HepG2 (cell line): ENCODE results near the gene CBL. TPM values are rescaled to one million over a fixed set of nuclear protein-coding genes. Genes with fewer than 3 reads are reported as not detected.

Experiments
- ATAC-seq: fragments of 200-7000 bp; cut with Tn5 transposase; 3 replicates; pipeline ENCODE4 v1.9.1; 2020; ENCODE audit warnings: mild to moderate bottlenecking, moderate library complexity
- BruUV-seq: library from RNA; stranded (reverse); fragments of 400-500 nt; replicated peaks from 2 replicates; lab custom pipeline; 2021; lab: Mats Ljungman, UMichigan
- CTCF ChIA-PET: fragments of 300-600 bp; formaldehyde crosslinking; extraction: SDS; loops from one replicate; lab custom pipeline; 2021; ENCODE audit warnings: low total read pairs, inconsistent platforms, low intra/inter-chr PET ratio; lab: Yijun Ruan, JAX
- POLR2A ChIA-PET: fragments of 350-600 bp; sonication (Branson Sonifier 250); formaldehyde crosslinking; loops from one replicate; lab custom pipeline; 2020; ENCODE audit warnings: antibody characterized with exemption, inconsistent platforms; lab: Yijun Ruan, JAX
- DNase-seq: peaks from one replicate; pipeline ENCODE4 v3.0.0-alpha.2; 2015; ENCODE audit warnings: low spot score
- FAIRE-seq: peaks from 3 replicates; lab custom pipeline; 2011; peaks lifted over from hg19 to GRCh38; lab: Jason Lieb, UNC
- H2AFZ ChIP-seq: one replicate; pipeline ENCODE4 v1.6.1; 2011; ENCODE audit warnings: low read length, inconsistent platforms
- H3K27ac ChIP-seq: fragments of 300-600 bp; 3 replicates; pipeline ENCODE4 v1.8.0; 2011; ENCODE audit warnings: mixed run types, mild to moderate bottlenecking, mixed read lengths, low read length, inconsistent platforms; ENCODE audit not compliant: insufficient read depth; ENCODE audit errors: extremely low read length
- H3K27me3 ChIP-seq, 2 experiments: fragments of 200-600 bp in 1 of 2; 2 replicates in 1 of 2; 3 replicates in 1 of 2; pipeline versions ENCODE4 v1.6.0 to v1.8.0; 2011; ENCODE audit warnings: low read length in 2 of 2, mild to moderate bottlenecking in 2 of 2, moderate library complexity in 2 of 2, inconsistent platforms in 1 of 2; ENCODE audit not compliant: insufficient read depth in 2 of 2, control insufficient read depth in 1 of 2
- H3K36me3 ChIP-seq, 2 experiments: fragments of 200-600 bp in 1 of 2; replicated peaks in 1 of 2; 2 replicates in 1 of 2; 3 replicates in 1 of 2; pipeline versions ENCODE4 v1.5.1 to v1.8.0; 2011; ENCODE audit warnings: low read length in 2 of 2, inconsistent platforms in 1 of 2; ENCODE audit not compliant: insufficient read depth in 2 of 2, control insufficient read depth in 1 of 2
- H3K4me1 ChIP-seq: 2 replicates; pipeline ENCODE4 v1.5.1; 2012; ENCODE audit warnings: low read length, inconsistent platforms; ENCODE audit not compliant: insufficient read depth
- H3K4me2 ChIP-seq: 2 replicates; pipeline ENCODE4 v1.6.0; 2011; ENCODE audit warnings: low read depth, low read length, inconsistent platforms
- H3K4me3 ChIP-seq, 3 experiments: fragments of 200-600 bp in 1 of 3; sonication (generic), shearing (Covaris generic) in 1 of 3; replicated peaks in 1 of 3; 2 replicates each; pipeline ENCODE4 v1.5.1; 2011 to 2016; ENCODE audit warnings: low read length in 3 of 3, inconsistent platforms in 2 of 3, low read depth in 2 of 3, mild to moderate bottlenecking in 2 of 3, control low read depth in 1 of 3, mixed read lengths in 1 of 3; ENCODE audit not compliant: insufficient read depth in 1 of 3
- H3K79me2 ChIP-seq: one replicate; pipeline ENCODE4 v1.6.1; 2011; ENCODE audit warnings: low read length, inconsistent platforms; ENCODE audit not compliant: insufficient read depth
- H3K9ac ChIP-seq: 2 replicates; pipeline ENCODE4 v1.6.0; 2011; ENCODE audit warnings: mild to moderate bottlenecking, low read depth, low read length, inconsistent platforms; ENCODE audit not compliant: insufficient read depth
- H3K9me3 ChIP-seq: 2 replicates; pipeline ENCODE4 v1.5.1; 2012; ENCODE audit warnings: mild to moderate bottlenecking, low read length
- H4K20me1 ChIP-seq: 2 replicates; pipeline ENCODE4 v1.6.0; 2011; ENCODE audit warnings: inconsistent platforms, mild to moderate bottlenecking, low read length, moderate library complexity; ENCODE audit not compliant: insufficient read depth
- ARNTL ChIP-seq: sonication (generic); formaldehyde crosslinking; IDR thresholded peaks from 2 replicates; pipeline ENCODE4 v1.4.0; 2020; ENCODE audit warnings: mild to moderate bottlenecking, missing genetic modification reagents
- BCL6 ChIP-seq: IDR thresholded peaks from 2 replicates; pipeline ENCODE4 v1.6.1; 2016; ENCODE audit warnings: missing genetic modification reagents, missing compliant biosample characterization
- CEBPG ChIP-seq: IDR thresholded peaks from 2 replicates; pipeline ENCODE4 v1.6.1; 2016
- GATAD2A ChIP-seq: IDR thresholded peaks from 2 replicates; pipeline ENCODE4 v1.6.1; 2016
- HDAC2 ChIP-seq: sonication (generic); formaldehyde crosslinking; IDR thresholded peaks from 2 replicates; pipeline ENCODE4 v1.4.0; 2020; ENCODE audit warnings: missing genetic modification reagents
- KDM5B ChIP-seq: sonication (generic); formaldehyde crosslinking; IDR thresholded peaks from 2 replicates; pipeline ENCODE4 v1.4.0; 2020; ENCODE audit warnings: missing genetic modification reagents, mild to moderate bottlenecking, borderline replicate concordance
- MYC ChIP-seq: sonication (generic); formaldehyde crosslinking; IDR thresholded peaks from 2 replicates; pipeline ENCODE4 v1.9.0; 2021; ENCODE audit warnings: missing genetic modification reagents, borderline replicate concordance
- SAP130 ChIP-seq: IDR thresholded peaks from 2 replicates; pipeline ENCODE4 v1.6.1; 2016; ENCODE audit warnings: low read depth
- SRSF1 ChIP-seq: fragments of 200-400 bp; formaldehyde crosslinking; optimal IDR thresholded peaks from 2 replicates; pipeline ENCODE3; 2017; ENCODE audit warnings: mild to moderate bottlenecking, low read depth, low read length, moderate library complexity
- YEATS2 ChIP-seq: sonication (generic); formaldehyde crosslinking; IDR thresholded peaks from 2 replicates; pipeline ENCODE4 v1.4.0; 2020; ENCODE audit warnings: missing genetic modification reagents, borderline replicate concordance
- ZBTB42 ChIP-seq: sonication (generic); formaldehyde crosslinking; IDR thresholded peaks from 2 replicates; pipeline ENCODE4 v1.5.0; 2020; ENCODE audit warnings: mild to moderate bottlenecking, missing genetic modification reagents
- ZFP1 ChIP-seq: IDR thresholded peaks from 2 replicates; pipeline ENCODE4 v1.6.1; 2016
- ZNF235 ChIP-seq: sonication (generic); formaldehyde crosslinking; IDR thresholded peaks from 2 replicates; pipeline ENCODE4 v1.8.1; 2023; ENCODE audit warnings: mild to moderate bottlenecking, missing genetic modification reagents, borderline replicate concordance
- ZNF350 ChIP-seq: sonication (generic); formaldehyde crosslinking; IDR thresholded peaks from 2 replicates; pipeline ENCODE4 v1.4.0; 2020; ENCODE audit warnings: mild to moderate bottlenecking, low read depth, missing genetic modification reagents, borderline replicate concordance
- ZNF652 ChIP-seq: IDR thresholded peaks from 2 replicates; pipeline ENCODE4 v1.6.1; 2016; ENCODE audit warnings: low read depth, borderline replicate concordance
- ZNF772 ChIP-seq: sonication (generic); formaldehyde crosslinking; IDR thresholded peaks from 2 replicates; pipeline ENCODE4 v1.5.0; 2020; ENCODE audit warnings: mild to moderate bottlenecking, missing genetic modification reagents
- ZNF788 ChIP-seq: sonication (generic); formaldehyde crosslinking; IDR thresholded peaks from 2 replicates; pipeline ENCODE4 v1.5.0; 2020; ENCODE audit warnings: mild to moderate bottlenecking, missing genetic modification reagents, borderline replicate concordance
- WGBS: methylation state at CpG from one replicate; pipeline ENCODE4 v1.1.6; 2017; ENCODE audit warnings: low lambda C conversion rate; 5-methylcytosine and 5-hydroxymethylcytosine counted together
- in situ Hi-C: cut with HindIII; loops from 2 replicates; pipeline ENCODE4 v1.10.0; 2017; ENCODE audit warnings: low pct_unique_long_range_greater_than_20kb; ENCODE audit not compliant: extremely low pct_ligation_motif_present
- intact Hi-C: fragments of 100-400 bp; cut with micrococcal nuclease; formaldehyde crosslinking; loops from one replicate; pipeline ENCODE4 v1.10.0; 2022; ENCODE audit not compliant: unreplicated experiment
- polyA plus RNA-seq, 8 experiments: library from polyadenylated mRNA; depleted of rRNA in 3 of 8; stranded (reverse) in 7 of 8; unstranded in 1 of 8; fragments of >200 nt; fragmentation: Illumina TruSeq in 4 of 8; extraction: Trizol in 4 of 8; gene quantifications; 2 replicates each; pipeline versions ENCODE4 v1.2.1 to v1.2.3, GENCODE V29; 2011 to 2016; ENCODE audit warnings: low read depth in 4 of 8, missing spikeins in 1 of 8, mixed read lengths in 1 of 8; ENCODE audit not compliant: insufficient read depth in 1 of 8
- total RNA-seq, 5 experiments: library from RNA; depleted of rRNA; stranded (reverse); fragments of >200 nt; fragmentation: Illumina TruSeq; extraction: Trizol; gene quantifications; 2 replicates each; pipeline ENCODE4 v1.2.3, GENCODE V29; 2016; ENCODE audit warnings: low read depth in 1 of 5
- TF ChIP-seq, protein P1 (sequence below): sonication (generic); formaldehyde crosslinking; IDR thresholded peaks from 2 replicates; pipeline ENCODE4 v1.4.0; 2020; ENCODE audit warnings: mild to moderate bottlenecking, missing genetic modification reagents
- TF ChIP-seq, protein P2 (sequence below): sonication (generic); formaldehyde crosslinking; IDR thresholded peaks from 2 replicates; pipeline ENCODE4 v1.5.0; 2020; ENCODE audit warnings: mild to moderate bottlenecking, missing genetic modification reagents

CBL gene
- total and polyA plus RNA-seq, 2 of the 13 experiments (the other 11 are each of a cell fraction or from before 2014, with no cell fraction given), result 6.6 to 7.4 TPM

DNA sequence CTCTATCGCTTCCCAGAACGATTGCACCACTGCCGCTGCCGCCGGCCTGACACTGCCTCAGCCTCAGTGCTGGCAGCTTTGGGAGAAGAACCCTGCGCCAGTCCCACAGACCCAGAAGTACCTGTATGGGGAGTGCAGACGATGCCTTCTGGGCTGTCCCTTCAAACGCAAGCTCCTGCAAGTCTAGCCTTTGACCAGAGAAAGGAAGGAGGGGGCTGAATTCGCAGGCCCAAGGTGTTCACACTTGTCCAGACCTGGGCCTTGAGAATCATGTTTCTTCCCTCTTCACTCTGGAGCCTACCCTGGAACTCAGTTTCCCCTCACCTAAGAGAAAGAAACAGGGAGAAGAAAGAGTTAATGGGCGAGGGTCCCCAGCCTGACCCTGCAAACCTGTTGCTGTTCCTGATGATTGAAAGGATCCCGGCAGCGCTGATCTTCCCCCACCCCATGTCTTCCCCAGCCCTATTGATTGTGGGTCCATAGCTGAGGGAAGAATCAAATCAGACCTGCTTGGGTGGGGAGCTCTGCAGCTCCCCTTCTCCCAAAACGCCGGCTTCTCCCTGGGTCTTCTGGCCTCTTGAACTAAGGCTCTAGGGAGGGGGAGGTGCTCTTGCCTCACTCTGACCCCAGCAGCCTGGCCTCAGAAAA lies 111.6 kb downstream of the CBL start:
- peak overlapping the region; percentile 53 to 77 (median 76) for H3K4me3 ChIP-seq
- no peak for FAIRE-seq
- peak overlapping the region; percentile 30 for H2AFZ ChIP-seq
- ChIA-PET CTCF (no interaction called here), POLR2A (interaction anchor here (1.1 to 3.0 kb wide), 13 partner anchors 8 to 233 kb away, joined by 3 to 14 read pairs (median 5); partner anchors contain the start of genes HMBS, RNF26 and USP2)
- no peak overlapping the region for H3K27ac ChIP-seq
- H3K4me2 ChIP-seq, result peak overlapping the region; percentile 96
- no peaks in the 10 kb centered on the region for H3K9me3 ChIP-seq
- ATAC-seq, result peak; percentile 45; the same call in 2 of the 3 replicates
- H4K20me1 ChIP-seq, result no peaks in the 10 kb centered on the region
- TSS peak; percentile 67 for BruUV-seq
- no peaks in the 10 kb centered on the region for H3K79me2 ChIP-seq
- peak overlapping the region; percentile 70 for H3K9ac ChIP-seq
- WGBS, result 20% methylated on average over 7 of the region's 14 CpGs
- peaks cover 0 to 9% of the 10 kb centered on the region in 2 experiments; a peak in 1 of 5 replicates for H3K27me3 ChIP-seq
- no peaks in the 10 kb centered on the region for H3K36me3 ChIP-seq
- H3K4me1 ChIP-seq, result peaks cover 65% of the 10 kb centered on the region
- intact Hi-C loops (loop anchor here (2.0 kb wide), 1 partner anchor 17 kb away; the partner anchor contains the start of gene RNF26), in situ Hi-C loops (no loop called here)
- DNase-seq, result no peak
- TF ChIP-seq YEATS2 (CRISPR knock-in tag), result peak; percentile 36; the same call in 1 of the 2 replicates
- TF ChIP-seq ZNF350 (CRISPR knock-in tag), result 0 out of 2 replicates have a peak, but pooled peaks have one; percentile 11
- peak; percentile 65 for TF ChIP-seq CEBPG
- TF ChIP-seq, protein P1, sequence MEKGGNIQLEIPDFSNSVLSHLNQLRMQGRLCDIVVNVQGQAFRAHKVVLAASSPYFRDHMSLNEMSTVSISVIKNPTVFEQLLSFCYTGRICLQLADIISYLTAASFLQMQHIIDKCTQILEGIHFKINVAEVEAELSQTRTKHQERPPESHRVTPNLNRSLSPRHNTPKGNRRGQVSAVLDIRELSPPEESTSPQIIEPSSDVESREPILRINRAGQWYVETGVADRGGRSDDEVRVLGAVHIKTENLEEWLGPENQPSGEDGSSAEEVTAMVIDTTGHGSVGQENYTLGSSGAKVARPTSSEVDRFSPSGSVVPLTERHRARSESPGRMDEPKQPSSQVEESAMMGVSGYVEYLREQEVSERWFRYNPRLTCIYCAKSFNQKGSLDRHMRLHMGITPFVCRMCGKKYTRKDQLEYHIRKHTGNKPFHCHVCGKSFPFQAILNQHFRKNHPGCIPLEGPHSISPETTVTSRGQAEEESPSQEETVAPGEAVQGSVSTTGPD (CRISPR knock-in tag), result 0 out of 2 replicates have a peak, but pooled peaks have one; percentile 2
- TF ChIP-seq KDM5B, result no peak
- TF ChIP-seq, protein P2, sequence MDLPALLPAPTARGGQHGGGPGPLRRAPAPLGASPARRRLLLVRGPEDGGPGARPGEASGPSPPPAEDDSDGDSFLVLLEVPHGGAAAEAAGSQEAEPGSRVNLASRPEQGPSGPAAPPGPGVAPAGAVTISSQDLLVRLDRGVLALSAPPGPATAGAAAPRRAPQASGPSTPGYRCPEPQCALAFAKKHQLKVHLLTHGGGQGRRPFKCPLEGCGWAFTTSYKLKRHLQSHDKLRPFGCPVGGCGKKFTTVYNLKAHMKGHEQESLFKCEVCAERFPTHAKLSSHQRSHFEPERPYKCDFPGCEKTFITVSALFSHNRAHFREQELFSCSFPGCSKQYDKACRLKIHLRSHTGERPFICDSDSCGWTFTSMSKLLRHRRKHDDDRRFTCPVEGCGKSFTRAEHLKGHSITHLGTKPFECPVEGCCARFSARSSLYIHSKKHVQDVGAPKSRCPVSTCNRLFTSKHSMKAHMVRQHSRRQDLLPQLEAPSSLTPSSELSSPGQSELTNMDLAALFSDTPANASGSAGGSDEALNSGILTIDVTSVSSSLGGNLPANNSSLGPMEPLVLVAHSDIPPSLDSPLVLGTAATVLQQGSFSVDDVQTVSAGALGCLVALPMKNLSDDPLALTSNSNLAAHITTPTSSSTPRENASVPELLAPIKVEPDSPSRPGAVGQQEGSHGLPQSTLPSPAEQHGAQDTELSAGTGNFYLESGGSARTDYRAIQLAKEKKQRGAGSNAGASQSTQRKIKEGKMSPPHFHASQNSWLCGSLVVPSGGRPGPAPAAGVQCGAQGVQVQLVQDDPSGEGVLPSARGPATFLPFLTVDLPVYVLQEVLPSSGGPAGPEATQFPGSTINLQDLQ (CRISPR knock-in tag), result peak; percentile 19; the same call in 1 of the 2 replicates
- TF ChIP-seq ZBTB42 (CRISPR knock-in tag), result no peak
- TF ChIP-seq BCL6 (CRISPR knock-in tag), result no peak
- 0 out of 2 replicates have a peak, but pooled peaks have one; percentile 3 for TF ChIP-seq MYC
- peak; percentile 44; the same call in 1 of the 2 replicates for TF ChIP-seq ZNF652 (CRISPR knock-in tag)
- 0 out of 2 replicates have a peak, but pooled peaks have one; percentile 11 for TF ChIP-seq ZNF788 (CRISPR knock-in tag)
- no peak for TF ChIP-seq ZNF235 (CRISPR knock-in tag)
- TF ChIP-seq SAP130, result peak; percentile 46
- TF ChIP-seq ARNTL (CRISPR knock-in tag), result peak; percentile 9; the same call in 1 of the 2 replicates
- TF ChIP-seq GATAD2A (CRISPR knock-in tag), result peak; percentile 29; the same call in 1 of the 2 replicates
- TF ChIP-seq SRSF1, result no peak
- 0 out of 2 replicates have a peak, but pooled peaks have one; percentile 11 for TF ChIP-seq ZFP1
- 0 out of 2 replicates have a peak, but pooled peaks have one; percentile 18 for TF ChIP-seq HDAC2 (CRISPR knock-in tag)
- 0 out of 2 replicates have a peak, but pooled peaks have one; percentile 4 for TF ChIP-seq ZNF772 (CRISPR knock-in tag)
